ENCODE data around the gene FOLR2.
A peak's percentile ranks its signal among the peaks of the same experiment; 100 is the strongest.

FOLR2 gene

DNA sequence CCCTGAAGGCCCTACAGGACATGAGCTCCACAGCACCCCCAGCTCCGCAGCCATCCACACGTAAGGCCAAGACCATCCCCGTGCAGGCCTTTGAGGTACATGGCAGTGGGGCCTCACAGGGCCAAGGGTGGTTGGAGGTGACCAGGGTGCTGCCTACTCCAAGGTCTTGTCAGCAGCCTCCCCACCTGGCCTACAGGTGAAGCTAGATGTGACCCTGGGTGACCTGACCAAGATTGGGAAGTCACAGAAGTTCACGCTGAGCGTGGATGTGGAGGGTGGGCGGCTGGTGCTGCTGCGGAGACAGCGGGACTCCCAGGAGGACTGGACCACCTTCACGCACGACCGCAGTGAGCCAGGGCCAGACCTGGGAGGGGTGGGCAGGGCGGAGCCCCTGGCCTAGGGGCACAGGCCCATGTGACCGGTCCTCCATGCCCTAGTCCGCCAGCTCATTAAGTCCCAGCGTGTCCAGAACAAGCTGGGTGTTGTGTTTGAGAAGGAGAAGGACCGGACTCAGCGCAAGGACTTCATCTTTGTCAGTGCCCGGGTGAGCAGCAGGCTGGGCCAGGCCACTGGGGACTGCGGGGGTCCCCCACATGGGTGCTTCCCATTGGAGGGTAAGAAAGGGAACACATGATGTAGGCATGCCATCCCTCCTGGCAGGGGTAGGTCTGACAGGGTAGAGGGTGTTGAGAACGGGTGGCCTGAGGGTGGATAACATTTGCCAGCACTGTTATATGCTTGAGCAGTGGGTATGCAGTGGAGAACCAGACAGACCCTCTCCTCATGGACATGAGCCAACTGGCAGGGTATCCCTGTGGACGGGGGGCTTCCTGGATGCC, 13.6 kb downstream of the FOLR2 start:
- TF ChIP-seq, protein P1, sequence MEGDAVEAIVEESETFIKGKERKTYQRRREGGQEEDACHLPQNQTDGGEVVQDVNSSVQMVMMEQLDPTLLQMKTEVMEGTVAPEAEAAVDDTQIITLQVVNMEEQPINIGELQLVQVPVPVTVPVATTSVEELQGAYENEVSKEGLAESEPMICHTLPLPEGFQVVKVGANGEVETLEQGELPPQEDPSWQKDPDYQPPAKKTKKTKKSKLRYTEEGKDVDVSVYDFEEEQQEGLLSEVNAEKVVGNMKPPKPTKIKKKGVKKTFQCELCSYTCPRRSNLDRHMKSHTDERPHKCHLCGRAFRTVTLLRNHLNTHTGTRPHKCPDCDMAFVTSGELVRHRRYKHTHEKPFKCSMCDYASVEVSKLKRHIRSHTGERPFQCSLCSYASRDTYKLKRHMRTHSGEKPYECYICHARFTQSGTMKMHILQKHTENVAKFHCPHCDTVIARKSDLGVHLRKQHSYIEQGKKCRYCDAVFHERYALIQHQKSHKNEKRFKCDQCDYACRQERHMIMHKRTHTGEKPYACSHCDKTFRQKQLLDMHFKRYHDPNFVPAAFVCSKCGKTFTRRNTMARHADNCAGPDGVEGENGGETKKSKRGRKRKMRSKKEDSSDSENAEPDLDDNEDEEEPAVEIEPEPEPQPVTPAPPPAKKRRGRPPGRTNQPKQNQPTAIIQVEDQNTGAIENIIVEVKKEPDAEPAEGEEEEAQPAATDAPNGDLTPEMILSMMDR (IDR thresholded peaks at IDR 0.05; ENCODE audit: extremely low read depth, missing control alignments), result no peak
- peak; percentile 10 for DNase-seq (ENCODE audit: low spot score)

DNA sequence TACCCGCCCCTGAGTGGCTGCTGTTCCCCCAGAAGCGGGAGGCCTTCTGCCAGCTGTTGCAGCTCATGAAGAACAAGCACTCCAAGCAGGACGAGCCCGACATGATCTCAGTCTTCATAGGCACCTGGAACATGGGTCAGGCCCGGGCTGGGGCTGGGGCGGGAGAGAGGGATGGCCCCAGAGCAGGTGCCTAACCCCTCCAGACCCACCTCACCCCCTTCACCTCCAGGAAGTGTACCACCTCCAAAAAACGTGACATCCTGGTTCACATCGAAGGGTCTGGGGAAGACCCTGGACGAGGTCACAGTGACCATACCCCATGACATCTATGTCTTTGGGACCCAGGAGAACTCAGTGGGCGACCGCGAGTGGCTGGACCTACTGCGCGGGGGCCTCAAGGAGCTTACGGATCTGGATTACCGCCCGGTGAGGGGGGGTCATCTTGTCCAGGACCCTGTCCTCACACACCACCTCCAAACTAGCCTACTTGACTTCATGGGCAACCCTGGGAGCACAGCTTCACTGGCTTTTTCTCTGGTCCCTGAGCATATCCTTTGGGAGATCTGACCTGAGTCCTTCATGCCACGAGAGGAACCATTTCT, 14.3 kb downstream of the FOLR2 start:
- peak; percentile 5 for DNase-seq (ENCODE audit: low spot score)
- TF ChIP-seq, protein P1 (IDR thresholded peaks at IDR 0.05; ENCODE audit: extremely low read depth, missing control alignments), result no peak

DNA sequence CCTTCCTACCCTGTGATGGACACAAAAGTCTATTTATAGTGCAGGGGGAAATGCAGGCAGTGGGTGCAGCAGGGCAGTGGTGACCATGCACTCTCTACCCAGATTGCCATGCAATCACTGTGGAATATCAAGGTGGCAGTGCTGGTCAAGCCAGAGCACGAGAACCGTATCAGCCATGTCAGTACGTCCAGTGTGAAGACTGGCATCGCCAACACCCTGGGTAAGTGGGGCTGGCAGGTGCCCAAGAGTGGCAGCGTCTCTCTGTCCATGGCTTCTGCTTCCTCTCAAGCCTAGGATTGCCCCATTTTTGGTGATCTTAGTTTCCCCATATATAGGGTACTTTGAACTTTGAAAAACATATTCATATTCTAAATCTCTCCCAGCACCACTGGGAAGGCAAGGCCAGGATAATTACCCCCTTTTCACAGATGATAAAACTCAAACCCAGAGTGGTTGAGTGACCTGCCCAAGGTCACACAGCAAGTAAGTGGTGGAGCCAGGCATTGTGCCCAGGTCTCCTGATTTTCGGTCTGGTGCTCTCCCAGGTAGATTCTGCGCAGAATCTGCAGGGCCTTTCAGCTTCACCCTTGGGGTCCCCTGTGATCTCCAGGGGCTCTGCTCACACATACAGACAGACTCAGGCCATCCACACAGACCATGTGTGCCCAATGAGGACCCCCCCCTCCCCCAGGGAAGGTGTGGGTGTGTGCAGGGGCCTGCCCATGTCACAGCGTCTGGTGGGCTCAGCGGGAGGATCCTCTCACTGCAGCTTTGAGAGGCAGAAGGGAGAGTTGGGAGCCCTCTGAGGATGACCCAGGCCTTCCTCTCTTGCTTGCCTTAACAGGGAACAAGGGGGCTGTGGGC, 15.0 kb downstream of the FOLR2 start:
- TF ChIP-seq, protein P1 (IDR thresholded peaks at IDR 0.05; ENCODE audit: extremely low read depth, missing control alignments), result no peak
- peak; percentile 4 for DNase-seq (ENCODE audit: low spot score)

DNA sequence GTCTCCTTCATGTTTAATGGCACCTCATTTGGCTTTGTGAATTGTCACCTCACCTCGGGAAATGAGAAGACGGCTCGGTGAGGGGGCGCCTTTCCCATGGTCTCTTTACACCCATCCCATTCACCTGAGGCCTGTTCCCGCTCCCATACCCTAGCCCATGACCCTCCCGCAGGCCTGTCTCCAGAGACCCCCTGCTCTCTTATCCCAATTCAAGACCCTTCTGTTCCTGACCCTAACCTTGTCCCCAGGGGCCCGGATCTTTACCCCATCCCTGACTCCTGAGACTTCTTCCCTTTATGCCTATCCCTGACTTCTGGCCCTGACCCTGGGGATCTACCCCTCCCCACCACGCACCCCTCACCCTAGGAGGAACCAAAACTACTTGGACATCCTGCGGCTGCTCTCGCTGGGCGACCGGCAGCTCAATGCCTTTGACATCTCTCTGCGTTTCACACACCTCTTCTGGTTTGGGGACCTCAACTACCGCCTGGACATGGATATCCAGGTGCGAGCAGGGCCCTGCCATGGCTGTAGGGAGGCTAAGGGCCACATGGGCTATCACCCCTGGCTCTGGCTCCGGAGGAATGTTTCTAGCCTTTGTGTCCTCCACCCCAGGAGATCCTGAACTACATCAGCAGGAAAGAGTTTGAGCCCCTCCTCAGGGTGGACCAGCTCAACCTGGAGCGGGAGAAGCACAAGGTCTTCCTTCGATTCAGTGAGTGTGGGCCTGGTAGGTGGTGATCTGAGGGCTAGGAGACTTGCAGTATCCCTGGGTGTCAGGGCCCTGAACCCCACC, 15.9 kb downstream of the FOLR2 start:
- DNase-seq (ENCODE audit: low spot score), result peak; percentile 3
- TF ChIP-seq, protein P1 (IDR thresholded peaks at IDR 0.05; ENCODE audit: extremely low read depth, missing control alignments), result no peak

DNA sequence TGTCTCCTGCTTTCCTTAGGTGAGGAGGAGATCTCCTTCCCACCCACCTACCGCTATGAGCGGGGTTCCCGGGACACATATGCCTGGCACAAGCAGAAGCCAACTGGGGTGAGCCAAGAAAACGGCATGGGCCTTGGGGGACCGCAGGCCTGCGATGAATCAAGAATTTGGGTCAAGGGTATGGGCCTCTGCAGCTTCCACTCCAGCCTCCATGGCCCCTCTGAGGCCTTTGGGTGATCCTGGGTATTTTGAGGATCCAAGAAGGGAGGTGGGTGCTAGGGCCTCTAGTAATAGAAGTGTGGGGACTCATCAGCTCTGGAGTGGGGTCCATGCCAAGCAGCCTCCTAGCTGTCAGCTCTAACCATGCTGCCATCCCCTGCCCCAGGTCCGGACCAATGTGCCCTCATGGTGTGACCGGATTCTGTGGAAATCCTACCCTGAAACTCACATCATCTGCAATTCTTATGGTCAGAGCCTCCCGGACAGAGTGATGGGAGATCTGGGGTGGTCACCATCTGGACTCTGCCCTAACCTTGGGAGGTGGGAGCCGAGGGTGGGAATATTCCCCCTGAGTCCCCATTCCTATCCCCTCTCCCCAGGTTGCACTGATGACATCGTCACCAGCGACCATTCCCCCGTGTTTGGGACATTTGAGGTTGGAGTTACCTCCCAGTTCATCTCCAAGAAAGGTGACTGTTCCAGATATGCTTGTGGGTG, 16.6 kb downstream of the FOLR2 start:
- DNase-seq (ENCODE audit: low spot score), result peak; percentile 4
- TF ChIP-seq, protein P1 (IDR thresholded peaks at IDR 0.05; ENCODE audit: extremely low read depth, missing control alignments), result no peak

DNA sequence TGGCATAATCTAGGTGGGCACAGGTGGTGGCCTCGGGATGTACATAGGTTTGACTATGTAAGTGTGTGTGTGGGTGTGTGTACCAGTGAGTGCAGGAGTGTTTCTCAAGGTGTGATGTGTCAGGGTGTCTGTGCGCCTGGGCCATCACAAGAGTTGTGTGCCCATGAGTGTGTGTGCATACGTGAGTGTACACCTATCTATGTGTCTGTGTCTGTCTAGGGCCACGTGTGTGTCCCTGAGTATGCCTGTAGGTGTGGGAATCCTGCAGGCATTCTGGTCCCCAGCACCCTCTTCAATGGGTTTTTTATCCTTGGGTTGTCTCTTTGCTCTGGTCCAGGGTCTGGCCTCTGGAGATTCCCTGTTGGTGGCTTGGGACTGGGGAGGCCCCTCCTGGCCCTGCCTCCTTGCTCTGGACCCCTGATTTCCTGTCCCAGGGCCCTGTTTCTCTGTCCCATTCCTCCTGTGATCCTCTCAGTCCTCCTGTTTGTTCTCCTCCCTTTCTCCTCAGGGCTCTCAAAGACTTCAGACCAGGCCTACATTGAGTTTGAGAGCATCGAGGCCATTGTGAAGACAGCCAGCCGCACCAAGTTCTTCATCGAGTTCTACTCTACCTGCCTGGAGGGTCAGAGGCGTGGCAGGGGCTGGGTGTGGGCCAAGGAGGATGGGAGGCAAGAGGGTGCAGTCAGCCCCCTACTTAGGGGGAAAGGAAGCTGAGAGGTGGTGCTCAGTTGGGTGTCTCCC, 17.3 kb downstream of the FOLR2 start:
- peak; percentile 11 for DNase-seq (ENCODE audit: low spot score)

More for the DNA sequence above, 17.3 kb downstream of the FOLR2 start:
- TF ChIP-seq, protein P1 (IDR thresholded peaks at IDR 0.05; ENCODE audit: extremely low read depth, missing control alignments), result no peak

Measured in GM20000 (cell line).